HG02884 (cell line): ENCODE measurements around the gene PIK3R1.

Experiments used
- ATAC-seq: cut with Tn5 transposase; IDR thresholded peaks from one replicate; pipeline ENCODE4 v1.9.1; 2021; ENCODE audit warnings: mild to moderate bottlenecking, moderate library complexity; ENCODE audit not compliant: unreplicated experiment

Gene PIK3R1

DNA sequence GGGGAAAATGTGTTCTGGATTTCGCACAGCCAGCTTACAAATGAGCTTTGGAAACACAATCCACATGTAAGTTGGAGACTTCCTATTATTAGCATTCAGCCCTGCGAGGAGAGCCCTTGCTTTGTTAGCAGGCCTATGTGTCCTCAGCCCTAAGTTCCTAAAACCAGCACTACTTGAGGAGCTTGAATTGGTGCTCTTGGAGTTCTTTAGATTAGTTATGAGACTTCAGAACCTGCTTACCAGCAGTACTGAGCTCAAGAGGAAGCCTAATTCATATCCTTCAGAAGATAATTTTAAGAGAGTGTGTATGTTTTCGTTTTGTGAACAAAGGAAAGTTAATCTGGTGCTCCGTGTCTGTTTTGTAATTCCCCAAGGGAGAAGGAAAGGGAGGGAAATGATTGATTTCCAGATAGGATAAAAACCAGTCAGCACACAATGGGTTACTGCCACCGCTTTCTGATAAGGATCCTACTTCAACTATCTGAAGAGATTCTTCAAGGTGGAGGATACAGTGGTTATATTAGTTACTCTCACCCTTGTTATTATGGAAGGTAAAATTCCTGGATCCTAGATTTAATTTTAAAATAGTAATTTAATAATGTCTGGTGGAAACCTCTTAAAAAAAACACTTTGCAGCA is 35.2 kb downstream of the PIK3R1 start:
- ATAC-seq, result no peak

DNA sequence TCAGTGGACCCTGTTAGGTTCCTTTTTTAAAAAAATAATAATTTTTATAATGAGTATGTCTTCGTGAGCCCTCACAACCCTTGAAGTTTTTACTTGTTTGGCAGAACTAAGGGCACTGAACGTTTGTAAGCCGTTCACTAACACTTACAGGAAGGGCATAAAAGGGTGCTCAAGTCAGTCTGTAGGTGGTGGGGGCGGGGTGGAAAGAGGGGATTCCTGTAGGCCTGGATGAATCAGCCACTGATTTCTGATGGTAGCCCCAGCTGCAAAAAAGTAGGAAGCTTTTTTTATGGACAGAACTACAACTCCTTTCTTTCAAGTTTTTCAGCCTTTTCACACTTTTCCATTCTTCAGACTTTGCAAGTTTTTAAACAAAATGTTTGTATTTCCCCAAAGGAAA is 35.8 kb downstream of the PIK3R1 start:
- no peak for ATAC-seq

DNA sequence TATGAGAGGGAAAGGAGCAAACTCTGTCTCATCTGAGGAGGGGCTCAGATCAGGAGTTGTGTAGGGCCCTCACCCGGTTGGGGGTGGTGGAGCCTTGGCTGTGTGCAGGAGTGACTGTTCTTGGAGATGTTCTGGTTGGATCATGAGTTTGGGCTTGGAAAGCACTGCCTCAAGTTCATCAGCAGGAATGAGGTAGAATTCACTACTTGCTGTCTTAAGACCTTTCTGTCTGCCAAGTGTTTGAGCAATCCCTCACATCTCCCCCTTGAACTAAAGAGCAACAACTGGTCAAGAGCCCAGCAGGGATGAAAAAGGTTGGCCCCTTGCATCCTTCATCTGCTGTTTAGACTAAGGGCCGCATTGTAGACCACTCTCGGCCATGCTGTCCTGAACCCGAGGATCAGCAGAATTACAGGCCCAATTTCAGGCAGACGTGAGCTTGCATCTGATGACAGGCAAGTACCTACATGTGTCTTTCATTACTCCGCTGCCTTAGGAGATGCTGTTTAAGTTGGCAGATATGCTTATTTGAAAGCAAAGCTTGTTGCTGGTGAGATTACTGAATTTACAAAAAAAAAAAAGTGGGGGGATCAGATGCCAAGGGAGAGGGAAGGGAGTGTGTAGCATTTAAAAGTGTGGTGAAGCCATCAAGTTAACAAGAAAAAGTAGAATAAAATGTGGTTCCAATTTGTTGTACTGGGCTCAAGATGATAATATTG is 36.4 kb downstream of the PIK3R1 start:
- no peak for ATAC-seq

DNA sequence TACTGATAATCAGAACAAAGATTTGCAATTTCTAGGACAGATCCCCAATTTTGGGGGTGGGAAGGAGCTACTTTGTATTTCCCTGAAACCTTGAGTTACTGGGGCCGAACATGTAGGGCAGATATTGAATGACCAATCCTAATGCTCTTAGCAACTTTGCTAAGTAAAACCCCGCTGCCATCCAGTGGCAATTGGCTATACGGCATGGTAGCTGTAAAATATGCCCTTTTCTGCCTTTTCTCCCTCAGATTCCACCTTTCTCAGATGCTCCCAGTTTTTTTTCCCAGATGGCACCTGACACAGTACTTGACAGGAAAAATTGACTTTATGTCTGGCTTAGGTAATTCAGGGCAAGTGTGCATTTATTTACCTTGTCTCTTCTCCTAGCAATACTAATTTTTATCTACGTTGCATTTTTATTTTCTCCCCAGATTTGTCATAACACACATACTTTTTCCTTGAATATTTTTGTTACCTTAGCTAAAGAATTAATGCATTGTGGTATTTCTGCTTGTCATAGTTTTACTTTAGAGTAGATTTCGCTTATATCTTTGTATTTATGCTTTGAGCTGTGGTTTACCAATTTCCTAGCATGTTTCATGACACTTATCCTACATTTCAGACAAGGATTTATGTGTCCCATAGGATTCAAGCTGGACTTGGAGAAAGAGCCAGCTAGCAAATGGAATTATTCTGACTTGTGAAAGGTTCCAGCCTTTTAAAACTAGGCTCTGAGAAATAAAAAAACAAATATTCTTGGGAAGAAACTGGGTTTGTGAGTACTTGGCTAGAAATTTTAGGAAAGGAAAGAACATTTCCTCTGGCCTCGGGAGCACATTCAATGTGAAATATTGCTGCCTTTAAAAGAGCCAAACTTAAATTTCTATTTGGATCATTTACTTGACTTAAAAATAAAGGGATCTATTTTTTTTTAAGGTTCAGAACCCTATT is 37.4 kb downstream of the PIK3R1 start:
- peak; percentile 64 for ATAC-seq

DNA sequence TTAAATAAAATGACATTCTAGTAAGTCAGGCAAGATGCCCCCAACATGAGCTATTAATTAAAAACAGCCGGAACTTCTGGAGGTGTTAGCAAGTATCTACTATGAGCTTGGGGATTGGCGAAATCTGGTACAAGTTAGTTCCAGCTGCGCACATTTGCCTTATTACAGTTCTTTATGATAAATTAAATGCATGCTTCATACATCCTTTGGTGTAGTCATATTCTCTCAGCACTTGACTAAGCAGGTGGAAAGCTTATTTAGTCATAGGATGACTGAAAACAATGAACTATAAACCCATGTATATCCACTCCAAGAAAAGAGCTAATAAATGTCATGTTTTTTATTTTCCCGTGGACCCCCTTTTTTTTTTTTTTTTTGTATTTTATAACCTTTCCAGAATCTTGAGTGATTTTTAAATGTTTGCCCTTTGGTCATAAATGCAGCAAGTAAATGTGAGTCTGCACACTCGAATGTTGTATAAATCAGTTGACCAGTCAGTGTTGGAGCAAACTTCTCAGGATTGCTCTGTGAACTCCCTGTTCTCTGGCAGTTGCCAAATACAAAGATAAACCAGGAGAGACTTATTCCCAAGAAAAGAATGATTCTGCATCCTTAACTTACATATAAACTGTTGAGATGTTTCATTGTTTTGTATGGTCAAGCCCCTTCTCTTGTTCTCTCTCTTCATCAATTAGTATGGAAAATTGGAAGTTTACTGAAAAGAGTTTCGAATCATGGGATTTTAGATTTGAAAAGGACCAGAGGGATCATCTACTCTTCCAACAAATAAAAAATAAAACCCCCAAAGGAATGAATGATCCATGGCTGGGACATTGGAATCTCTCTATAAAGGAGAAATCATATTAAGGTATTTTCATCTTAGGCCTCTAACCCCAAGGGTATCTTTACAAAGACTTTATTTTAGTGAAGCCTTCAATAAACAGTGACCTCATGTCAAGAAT is 38.3 kb downstream of the PIK3R1 start:
- no peak for ATAC-seq

DNA sequence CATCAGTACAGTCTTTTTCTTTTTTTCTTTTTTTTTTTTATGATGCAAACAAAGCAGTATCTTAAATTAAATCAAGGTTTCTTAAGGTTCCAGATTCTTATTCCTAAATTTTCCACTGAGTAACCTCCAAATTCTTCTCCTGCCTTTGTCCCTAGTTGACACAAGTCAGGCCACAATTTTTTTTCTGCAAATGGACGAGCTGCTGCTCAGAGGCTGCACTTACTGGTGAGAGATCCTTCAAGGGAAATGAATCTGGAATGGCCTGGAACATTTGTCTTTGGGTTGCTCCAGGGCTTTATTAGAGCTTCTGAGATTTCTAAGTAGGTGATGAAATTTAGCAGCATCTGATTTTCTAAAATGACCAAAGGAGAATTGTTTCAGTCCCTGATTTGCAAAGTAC is 39.3 kb downstream of the PIK3R1 start:
- ATAC-seq, result no peak

DNA sequence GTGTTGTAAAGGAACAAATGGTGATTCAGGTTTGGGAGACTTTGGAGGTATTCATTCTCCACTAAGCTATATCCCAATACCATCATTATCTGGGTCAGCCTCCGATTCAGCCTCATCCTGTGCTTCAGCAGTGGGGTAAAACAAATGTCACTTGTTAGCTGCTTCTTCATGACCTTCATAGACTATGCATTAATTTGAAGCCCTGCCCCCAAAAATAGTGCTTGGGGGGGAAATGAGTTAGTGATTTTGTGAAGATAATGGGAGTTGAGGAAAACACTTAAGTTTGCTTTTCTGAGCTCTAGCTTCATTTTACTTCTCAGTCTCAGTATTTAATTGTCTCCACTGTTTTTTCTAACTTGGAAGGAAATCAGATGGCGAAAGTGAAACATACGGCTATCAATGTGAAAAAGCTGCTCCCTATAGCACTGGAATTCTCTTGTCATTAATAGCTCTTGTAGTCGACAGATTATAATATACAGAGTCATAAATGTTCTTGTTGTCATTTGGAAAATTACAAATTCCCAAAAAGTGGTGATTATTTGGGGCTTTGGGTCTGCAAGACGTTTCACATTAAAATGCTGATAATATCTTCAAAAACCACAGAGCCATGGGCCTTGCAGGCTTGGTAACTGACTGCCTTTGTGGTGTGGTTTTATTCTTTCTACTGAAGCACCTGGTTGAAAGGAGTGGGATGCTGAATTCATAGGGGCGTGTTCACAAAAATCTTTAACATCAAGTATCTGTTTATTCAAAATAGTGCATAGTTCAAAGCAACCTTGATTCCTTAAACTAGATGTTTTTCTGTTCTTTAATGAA is 40.0 kb downstream of the PIK3R1 start:
- ATAC-seq, result no peak

DNA sequence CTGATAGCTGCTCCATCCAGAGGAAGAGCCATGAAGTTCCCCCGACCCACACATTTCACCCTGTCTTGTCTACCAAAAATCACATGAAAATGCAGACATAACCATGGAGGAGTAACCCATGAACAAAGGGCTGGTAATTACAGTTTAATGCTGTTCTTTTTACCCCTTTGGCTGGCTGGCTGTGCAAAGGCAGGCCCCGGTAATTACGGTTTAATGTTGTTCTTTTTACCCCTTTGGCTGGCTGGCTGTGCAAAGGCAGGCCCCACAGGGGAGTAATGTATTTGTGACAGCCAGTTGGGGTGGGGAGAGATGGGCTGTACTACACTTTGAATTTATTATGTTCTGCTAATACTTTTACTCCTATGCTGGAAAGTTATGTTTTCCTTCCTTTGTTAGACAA is 41.7 kb downstream of the PIK3R1 start:
- no peak for ATAC-seq

DNA sequence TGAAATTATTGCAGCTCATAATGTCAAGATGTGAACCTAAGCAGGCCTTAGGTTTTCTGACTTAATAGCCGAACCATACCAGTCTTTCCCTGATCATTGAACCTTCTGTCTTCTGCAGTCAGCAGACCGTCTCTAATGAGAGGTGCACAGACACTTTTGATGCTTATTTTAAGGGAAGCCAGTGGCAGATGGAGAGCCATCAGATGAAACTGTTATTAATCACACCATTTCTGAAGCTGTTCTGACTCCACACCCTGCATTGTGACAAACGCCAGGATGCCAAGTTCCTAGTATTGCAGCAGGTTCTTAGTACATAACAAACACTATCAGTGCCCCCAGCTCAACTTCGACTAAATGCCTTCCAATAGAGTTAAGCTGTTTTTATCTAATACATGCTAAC is 43.0 kb downstream of the PIK3R1 start:
- no peak for ATAC-seq

DNA sequence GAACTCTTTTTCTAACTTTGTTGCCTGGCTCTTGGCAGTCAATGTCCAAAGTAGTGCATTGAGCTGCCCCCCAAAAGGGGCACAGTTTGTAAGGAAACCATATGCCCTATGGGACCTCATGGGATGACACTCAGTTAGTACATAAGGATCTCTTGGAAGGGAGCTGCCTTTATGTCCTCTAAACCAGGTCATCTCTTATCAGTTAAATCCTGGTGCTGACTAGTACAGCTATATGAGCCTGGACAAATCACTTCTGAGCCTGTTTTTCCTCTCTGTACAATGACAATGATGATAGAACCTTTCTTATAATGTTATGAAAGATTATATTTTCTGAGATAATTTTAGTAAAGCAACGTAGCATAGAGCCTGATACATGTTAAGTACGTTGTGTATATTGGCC is 44.1 kb downstream of the PIK3R1 start:
- no peak for ATAC-seq

DNA sequence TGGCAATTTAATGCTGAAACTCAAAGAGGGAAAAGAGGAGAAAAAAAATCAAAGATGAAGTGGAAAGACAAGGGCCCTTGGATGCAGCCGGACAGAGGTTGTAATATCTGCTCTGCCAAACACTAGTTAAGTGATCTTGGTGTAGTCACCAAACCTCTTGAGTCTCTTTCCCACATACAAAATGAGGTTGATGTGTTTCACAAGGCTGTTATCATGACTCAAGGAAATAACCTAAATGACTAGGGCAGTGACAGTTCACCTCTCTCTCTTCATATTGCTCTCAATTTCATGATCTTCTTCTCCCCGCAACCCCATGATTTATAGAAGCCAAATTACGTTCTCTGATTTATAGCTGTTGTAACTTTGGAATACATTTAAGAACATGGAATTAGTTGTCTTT is 44.9 kb downstream of the PIK3R1 start:
- no peak for ATAC-seq

DNA sequence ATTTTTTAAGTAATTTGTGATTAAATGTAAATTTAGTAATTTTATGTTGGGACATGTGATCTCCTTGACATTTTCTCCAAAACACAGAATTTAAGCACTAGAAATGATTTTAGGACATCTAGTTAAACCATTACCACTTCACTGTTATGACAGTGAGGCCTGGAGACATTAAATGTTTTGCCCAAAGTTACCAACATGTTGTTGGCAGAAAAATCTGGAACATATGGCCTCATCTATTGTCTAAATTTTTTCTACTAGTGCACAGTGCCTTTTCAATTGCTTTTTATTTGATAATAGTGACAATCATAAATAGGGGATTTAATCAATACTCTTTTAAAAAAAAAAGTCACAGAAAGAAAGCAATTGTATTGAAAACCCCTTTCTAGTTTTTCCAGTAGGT is 45.6 kb downstream of the PIK3R1 start:
- ATAC-seq, result no peak

DNA sequence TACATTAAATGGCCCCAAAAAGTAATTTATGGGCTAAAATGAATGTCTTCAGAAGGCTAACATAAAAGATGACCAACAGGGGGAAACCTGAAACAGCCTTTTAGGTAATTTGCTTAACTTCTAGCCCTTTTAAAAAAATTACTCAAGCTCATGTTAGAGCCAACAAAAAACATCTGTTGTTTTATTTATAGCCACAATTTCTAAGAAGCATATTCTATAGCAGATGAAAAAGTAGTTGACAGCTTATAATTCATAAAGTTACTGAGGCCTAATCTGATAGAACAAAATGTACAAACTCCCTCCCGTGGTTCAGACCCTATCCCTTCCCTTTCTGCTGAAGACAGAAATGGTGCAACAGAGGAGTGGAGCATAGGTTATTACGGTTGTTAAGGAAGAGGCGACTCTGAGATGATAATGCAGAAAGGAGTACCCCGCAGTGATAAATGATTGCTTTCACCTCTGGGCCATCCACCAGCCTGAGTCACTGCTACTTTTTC is 46.1 kb downstream of the PIK3R1 start:
- ATAC-seq, result no peak

DNA sequence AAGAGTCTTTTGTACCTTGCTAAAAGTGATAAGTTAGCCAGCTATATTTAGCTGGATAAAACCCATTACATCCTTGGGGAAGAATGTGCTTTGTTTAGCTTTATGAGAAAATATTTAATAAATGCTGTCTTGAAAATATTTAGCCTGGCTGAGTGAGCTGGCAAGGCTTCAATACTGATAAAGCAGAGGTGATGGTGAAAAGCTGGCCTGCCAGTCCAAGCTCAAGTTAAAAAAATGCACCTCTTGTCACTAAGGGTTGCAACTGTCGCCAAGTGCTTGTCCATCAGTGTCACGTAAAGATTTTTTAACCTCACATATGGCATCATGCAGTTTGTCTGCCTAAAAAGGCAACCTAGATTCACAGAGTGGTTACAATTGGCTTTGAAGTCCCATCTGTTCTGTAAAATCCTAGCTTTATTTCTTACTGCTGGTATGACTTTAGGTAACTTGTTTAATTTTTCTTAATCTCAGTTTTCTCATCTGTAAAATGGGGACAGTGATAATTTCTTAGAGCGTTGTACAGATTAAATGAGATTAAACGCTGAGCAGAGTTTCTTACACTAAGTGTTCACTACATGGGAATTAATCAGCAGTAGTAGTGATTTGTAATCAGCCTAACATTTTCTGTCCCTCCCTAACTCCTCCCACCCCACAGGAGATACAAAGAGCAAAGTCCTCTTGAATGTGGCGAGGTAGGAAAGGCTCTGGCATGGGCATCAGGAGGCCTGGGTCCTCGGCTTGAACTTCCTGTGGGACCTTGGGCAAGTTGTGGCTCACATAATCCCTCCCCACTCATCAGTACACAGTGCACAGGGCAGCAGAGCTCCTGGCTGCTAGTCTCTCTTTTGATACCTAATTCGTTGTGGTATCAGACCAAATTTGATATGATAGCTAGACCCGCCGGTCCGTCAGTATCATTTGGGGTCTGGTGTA is 48.7 kb downstream of the PIK3R1 start:
- ATAC-seq, result no peak

DNA sequence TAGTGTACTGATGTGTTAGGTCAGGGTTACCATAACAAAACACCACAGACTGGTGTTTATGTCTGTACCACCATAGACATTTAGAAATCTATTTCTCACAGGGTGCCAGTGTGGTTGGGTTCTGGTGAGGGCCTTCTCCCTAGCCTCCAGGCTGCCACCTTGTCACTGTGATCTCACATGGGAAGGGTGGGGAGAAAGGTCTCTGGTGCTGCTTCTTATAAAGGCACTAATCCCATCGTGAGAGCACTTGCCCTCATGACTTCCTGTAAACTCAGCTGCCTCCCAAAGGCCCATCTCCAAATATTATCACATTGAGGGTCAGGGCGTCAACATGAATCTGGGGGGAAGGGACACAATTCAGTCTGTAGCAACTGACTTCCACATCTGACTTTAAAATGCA is 49.8 kb downstream of the PIK3R1 start:
- no peak for ATAC-seq

DNA sequence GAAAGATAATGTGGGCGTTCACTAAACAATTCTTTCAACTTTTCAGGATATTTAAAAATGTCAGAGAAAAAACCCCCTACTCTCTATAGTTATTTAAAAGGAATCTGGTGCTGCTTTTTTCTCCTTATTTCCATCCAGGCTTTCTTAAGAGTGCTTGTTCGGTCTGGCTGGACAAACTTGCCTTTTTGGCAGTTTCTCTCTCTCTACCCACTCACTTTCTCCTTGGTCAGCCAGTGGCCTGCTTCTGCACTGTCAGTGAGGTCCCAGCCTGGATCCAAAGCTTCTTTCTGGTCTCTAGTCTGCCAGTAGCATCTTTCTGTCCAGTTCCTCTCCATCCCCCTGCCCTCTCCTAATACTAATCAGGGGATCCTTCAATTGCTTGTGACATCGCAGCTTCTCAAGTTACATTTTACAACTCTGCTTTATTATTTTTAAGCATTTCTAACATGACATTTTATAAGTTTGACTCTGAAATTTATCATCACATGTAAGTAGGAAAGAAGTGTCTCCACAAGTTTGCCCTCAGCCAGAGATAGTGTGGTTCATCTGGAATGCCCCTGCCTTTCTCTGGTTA is 50.4 kb downstream of the PIK3R1 start:
- no peak for ATAC-seq

DNA sequence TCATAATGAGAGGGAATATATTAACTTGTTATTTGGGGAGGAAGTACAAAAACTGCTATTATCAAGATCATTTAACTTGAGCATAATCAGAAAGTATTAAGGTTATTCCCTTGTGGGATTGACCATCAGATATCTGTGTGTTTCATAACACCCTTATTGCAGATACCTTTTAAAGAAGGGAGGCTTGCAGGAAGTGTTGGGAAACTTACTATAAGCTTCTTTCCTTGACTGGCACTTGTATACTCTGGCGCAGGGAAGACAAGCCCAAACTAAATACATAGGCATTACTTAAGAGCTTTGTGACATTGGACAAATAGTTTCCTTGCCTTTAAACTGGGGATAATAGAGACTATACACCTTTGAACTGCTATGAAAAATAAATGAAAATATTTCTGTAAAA is 50.9 kb downstream of the PIK3R1 start:
- no peak for ATAC-seq

DNA sequence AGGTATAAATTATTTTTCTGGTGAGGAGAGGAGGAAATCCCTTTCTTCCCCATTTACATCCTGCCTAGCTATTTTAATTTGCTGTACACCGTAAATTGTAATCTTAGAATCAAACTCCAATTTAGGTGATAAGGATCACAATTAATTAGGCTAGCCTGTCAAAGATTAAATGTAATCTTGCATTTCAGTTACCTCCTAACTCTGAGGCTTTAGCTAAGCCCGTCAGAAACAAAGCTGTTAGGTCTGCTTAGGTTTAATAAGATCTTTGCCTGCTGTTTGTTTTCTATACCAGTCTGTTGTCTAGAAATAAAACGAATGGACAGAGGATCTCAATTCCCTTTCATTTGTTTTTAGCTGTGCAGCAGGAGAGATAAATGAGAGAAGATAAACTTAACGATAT is 51.5 kb downstream of the PIK3R1 start:
- ATAC-seq, result no peak
